ENCODE data around the gene PCDHB16.
"Not testable (repeated sequence)": the region's sequence is repeated elsewhere in the genome, so short reads cannot be mapped to it uniquely, and the experiment has no call there.

PCDHB16 gene

DNA sequence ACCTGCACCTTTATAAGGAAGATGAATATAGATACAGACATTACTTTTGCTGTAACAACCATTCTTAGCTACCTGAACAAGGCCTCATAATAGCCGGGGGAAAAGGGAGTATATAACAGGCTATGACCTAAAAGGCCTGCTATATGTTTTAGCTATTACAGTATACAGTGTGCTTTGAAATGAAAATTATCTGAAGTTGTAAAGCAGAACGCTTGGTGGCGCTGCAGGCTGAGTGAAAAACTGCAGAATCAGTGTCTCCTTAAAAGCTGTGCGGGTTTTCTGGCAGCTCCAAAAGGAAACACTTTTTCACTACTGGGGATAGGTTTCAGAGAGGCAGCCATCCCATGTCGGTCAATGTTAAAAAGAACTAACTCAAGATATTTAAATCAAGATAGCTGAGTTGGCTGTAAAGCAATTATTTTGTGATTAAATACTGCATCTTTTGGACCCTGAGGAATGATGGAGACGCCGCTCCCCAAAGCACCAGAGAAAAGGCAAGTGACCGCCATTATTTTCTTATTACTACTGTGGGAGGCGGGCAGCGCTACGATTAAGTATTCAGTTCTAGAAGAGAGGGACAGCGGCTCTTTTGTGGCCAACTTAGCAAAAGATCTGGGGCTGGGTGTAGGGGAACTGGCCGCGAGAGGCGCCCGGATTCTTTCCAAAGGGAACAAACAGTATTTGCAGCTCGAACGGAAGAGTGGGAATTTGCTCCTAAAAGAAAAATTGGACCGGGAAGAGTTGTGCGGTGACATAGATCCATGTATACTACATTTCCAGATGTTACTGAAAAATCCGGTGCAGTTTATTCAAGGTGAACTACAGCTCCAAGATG, 26.4 kb upstream of the PCDHB16 start (continued):
- TF ChIP-seq, protein P1, sequence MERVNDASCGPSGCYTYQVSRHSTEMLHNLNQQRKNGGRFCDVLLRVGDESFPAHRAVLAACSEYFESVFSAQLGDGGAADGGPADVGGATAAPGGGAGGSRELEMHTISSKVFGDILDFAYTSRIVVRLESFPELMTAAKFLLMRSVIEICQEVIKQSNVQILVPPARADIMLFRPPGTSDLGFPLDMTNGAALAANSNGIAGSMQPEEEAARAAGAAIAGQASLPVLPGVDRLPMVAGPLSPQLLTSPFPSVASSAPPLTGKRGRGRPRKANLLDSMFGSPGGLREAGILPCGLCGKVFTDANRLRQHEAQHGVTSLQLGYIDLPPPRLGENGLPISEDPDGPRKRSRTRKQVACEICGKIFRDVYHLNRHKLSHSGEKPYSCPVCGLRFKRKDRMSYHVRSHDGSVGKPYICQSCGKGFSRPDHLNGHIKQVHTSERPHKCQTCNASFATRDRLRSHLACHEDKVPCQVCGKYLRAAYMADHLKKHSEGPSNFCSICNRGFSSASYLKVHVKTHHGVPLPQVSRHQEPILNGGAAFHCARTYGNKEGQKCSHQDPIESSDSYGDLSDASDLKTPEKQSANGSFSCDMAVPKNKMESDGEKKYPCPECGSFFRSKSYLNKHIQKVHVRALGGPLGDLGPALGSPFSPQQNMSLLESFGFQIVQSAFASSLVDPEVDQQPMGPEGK (CRISPR knock-in tag; IDR thresholded peaks at IDR 0.05; ENCODE audit: borderline replicate concordance) = no peak
- no peak for TF ChIP-seq ESRRG (CRISPR knock-in tag; IDR thresholded peaks at IDR 0.05)
- no peak for TF ChIP-seq TCF4 (CRISPR knock-in tag; IDR thresholded peaks at IDR 0.05; ENCODE audit: borderline replicate concordance)
- TF ChIP-seq ZNF565 (CRISPR knock-in tag; conservative IDR thresholded peaks at IDR 0.05; ENCODE audit: low read depth) = no peak
- TF ChIP-seq OSR1 (CRISPR knock-in tag; IDR thresholded peaks at IDR 0.05) = no peak
- no peak for TF ChIP-seq TOX (CRISPR knock-in tag; IDR thresholded peaks at IDR 0.05; ENCODE audit: borderline replicate concordance)
- TF ChIP-seq ZFP3 (CRISPR knock-in tag; IDR thresholded peaks at IDR 0.05) = no peak

DNA sequence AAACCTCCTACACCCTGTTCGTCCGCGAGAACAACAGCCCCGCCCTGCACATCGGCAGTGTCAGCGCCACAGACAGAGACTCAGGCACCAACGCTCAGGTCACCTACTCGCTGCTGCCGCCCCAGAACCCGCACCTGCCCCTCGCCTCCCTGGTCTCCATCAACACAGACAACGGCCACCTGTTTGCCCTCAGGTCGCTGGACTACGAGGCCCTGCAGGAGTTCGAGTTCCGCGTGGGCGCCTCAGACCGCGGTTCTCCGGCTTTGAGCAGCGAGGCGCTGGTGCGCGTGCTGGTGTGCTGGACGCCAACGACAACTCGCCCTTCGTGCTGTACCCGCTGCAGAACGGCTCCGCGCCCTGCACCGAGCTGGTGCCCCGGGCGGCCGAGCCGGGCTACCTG, 24.8 kb upstream of the PCDHB16 start:
- not testable (repeated sequence) for ATAC-seq

DNA sequence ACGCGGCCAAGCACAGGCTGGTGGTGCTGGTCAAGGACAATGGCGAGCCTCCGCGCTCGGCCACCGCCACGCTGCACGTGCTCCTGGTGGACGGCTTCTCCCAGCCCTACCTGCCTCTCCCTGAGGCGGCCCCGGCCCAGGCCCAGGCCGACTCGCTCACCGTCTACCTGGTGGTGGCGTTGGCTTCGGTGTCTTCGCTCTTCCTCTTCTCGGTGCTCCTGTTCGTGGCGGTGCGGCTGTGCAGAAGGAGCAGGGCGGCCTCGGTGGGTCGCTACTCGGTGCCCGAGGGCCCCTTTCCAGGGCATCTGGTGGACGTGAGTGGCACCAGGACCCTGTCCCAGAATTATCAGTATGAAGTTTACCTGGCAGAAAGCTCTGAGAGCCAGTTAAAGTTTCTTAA, 24.3 kb upstream of the PCDHB16 start:
- ATAC-seq = not testable (repeated sequence)

DNA sequence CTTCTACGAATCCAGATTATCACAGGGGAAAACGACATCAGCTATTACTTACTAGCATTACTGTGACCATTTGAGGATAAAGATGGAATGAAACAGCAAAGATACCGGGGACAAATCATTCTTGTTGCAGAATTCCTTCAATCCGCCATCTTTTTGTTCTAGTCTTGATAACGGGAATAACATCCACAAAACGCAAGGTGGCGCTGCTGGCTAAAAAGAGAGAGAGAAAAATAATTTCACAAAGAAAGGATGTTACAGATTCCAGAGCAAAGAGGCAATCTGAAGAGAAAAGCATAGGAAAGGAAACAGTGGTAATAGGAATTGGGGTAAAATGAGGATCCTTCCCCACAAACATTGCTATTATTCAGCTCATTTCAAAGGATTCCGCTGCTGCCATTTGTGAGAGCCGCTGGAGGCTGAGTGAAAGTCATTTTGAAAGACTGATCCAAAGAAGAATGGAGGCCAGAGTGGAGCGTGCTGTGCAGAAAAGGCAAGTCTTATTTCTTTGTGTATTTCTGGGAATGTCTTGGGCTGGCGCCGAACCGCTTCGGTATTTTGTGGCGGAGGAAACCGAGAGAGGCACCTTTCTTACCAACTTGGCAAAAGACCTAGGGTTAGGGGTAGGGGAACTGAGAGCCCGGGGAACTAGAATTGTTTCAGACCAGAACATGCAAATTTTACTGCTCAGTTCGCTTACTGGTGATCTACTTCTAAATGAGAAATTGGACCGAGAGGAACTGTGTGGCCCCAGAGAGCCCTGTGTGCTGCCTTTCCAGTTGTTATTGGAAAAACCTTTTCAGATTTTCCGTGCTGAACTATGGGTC, 9.6 kb upstream of the PCDHB16 start, which contains the start of gene PCDHB7:
TSS of gene PCDHB7 (plus strand) at position 264 of the 824 bp plus-strand sequence. CDS start at position 456, 192 bp downstream.
- ATAC-seq = peak; percentile 42; the same call in 1 of the 3 replicates
- TF ChIP-seq BACH2 (CRISPR knock-in tag; IDR thresholded peaks at IDR 0.05; ENCODE audit: borderline replicate concordance) = no peak
- TF ChIP-seq, protein P2, sequence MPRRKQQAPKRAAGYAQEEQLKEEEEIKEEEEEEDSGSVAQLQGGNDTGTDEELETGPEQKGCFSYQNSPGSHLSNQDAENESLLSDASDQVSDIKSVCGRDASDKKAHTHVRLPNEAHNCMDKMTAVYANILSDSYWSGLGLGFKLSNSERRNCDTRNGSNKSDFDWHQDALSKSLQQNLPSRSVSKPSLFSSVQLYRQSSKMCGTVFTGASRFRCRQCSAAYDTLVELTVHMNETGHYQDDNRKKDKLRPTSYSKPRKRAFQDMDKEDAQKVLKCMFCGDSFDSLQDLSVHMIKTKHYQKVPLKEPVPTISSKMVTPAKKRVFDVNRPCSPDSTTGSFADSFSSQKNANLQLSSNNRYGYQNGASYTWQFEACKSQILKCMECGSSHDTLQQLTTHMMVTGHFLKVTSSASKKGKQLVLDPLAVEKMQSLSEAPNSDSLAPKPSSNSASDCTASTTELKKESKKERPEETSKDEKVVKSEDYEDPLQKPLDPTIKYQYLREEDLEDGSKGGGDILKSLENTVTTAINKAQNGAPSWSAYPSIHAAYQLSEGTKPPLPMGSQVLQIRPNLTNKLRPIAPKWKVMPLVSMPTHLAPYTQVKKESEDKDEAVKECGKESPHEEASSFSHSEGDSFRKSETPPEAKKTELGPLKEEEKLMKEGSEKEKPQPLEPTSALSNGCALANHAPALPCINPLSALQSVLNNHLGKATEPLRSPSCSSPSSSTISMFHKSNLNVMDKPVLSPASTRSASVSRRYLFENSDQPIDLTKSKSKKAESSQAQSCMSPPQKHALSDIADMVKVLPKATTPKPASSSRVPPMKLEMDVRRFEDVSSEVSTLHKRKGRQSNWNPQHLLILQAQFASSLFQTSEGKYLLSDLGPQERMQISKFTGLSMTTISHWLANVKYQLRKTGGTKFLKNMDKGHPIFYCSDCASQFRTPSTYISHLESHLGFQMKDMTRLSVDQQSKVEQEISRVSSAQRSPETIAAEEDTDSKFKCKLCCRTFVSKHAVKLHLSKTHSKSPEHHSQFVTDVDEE (CRISPR knock-in tag; IDR thresholded peaks at IDR 0.05) = no peak
- TF ChIP-seq RARB (CRISPR knock-in tag; IDR thresholded peaks at IDR 0.05) = no peak
- TF ChIP-seq, protein P1 (CRISPR knock-in tag; IDR thresholded peaks at IDR 0.05; ENCODE audit: borderline replicate concordance) = no peak
- TF ChIP-seq, protein P3, sequence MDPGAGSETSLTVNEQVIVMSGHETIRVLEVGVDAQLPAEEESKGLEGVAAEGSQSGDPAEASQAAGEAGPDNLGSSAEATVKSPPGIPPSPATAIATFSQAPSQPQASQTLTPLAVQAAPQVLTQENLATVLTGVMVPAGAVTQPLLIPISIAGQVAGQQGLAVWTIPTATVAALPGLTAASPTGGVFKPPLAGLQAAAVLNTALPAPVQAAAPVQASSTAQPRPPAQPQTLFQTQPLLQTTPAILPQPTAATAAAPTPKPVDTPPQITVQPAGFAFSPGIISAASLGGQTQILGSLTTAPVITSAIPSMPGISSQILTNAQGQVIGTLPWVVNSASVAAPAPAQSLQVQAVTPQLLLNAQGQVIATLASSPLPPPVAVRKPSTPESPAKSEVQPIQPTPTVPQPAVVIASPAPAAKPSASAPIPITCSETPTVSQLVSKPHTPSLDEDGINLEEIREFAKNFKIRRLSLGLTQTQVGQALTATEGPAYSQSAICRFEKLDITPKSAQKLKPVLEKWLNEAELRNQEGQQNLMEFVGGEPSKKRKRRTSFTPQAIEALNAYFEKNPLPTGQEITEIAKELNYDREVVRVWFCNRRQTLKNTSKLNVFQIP (CRISPR knock-in tag; IDR thresholded peaks at IDR 0.05; ENCODE audit: borderline replicate concordance, low read depth) = no peak
- TF ChIP-seq ZNF70 (CRISPR knock-in tag; IDR thresholded peaks at IDR 0.05) = no peak
- no peak for TF ChIP-seq SNAI2 (CRISPR knock-in tag; IDR thresholded peaks at IDR 0.05)
- TF ChIP-seq ZNF565 (CRISPR knock-in tag; conservative IDR thresholded peaks at IDR 0.05; ENCODE audit: low read depth) = no peak
- TF ChIP-seq GLIS3 (CRISPR knock-in tag; IDR thresholded peaks at IDR 0.05) = no peak
- TF ChIP-seq ESRRG (CRISPR knock-in tag; IDR thresholded peaks at IDR 0.05) = no peak
- TF ChIP-seq TOX (CRISPR knock-in tag; IDR thresholded peaks at IDR 0.05; ENCODE audit: borderline replicate concordance) = no peak
- TF ChIP-seq, protein P4, sequence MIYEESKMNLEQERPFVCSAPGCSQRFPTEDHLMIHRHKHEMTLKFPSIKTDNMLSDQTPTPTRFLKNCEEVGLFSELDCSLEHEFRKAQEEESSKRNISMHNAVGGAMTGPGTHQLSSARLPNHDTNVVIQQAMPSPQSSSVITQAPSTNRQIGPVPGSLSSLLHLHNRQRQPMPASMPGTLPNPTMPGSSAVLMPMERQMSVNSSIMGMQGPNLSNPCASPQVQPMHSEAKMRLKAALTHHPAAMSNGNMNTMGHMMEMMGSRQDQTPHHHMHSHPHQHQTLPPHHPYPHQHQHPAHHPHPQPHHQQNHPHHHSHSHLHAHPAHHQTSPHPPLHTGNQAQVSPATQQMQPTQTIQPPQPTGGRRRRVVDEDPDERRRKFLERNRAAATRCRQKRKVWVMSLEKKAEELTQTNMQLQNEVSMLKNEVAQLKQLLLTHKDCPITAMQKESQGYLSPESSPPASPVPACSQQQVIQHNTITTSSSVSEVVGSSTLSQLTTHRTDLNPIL (CRISPR knock-in tag; IDR thresholded peaks at IDR 0.05; ENCODE audit: low read depth) = no peak
- TF ChIP-seq ZFP3 (CRISPR knock-in tag; IDR thresholded peaks at IDR 0.05) = no peak
- TF ChIP-seq ZFP30 (CRISPR knock-in tag; IDR thresholded peaks at IDR 0.05) = no peak
- TF ChIP-seq TCF4 (CRISPR knock-in tag; IDR thresholded peaks at IDR 0.05; ENCODE audit: borderline replicate concordance) = no peak
- no peak for TF ChIP-seq OSR1 (CRISPR knock-in tag; IDR thresholded peaks at IDR 0.05)
- no peak for TF ChIP-seq ARNTL (CRISPR knock-in tag; IDR thresholded peaks at IDR 0.05; ENCODE audit: borderline replicate concordance, low read depth)

DNA sequence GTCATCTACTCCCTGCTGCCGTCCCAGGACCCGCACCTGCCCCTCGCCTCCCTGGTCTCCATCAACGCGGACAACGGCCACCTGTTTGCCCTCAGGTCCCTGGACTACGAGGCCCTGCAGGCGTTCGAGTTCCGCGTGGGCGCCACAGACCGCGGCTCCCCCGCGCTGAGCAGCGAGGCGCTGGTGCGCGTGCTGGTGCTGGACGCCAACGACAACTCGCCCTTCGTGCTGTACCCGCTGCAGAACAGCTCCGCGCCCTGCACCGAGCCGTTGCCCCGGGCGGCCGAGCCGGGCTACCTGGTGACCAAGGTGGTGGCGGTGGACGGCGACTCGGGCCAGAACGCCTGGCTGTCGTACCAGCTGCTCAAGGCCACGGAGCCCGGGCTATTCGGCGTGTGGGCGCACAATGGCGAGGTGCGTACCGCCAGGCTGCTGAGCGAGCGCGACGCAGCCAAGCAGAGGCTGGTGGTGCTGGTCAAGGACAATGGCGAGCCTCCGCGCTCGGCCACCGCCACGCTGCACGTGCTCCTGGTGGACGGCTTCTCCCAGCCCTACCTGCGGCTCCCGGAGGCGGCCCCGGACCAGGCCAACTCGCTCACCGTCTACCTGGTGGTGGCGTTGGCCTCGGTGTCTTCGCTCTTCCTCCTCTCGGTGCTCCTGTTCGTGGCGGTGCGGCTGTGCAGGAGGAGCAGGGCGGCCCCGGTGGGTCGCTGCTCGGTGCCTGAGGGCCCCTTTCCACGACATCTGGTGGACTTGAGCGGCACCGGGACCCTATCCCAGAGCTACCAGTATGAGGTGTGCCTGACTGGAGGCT, 7.7 kb upstream of the PCDHB16 start:
- not testable (repeated sequence) for ATAC-seq
